Osteoblast (primary cell): ENCODE measurements around the gene PRSS8. TPM values are rescaled to one million over a fixed set of nuclear protein-coding genes. Genes with fewer than 3 reads are reported as not detected.

Experiments used
- DNase-seq: peaks from one replicate; pipeline ENCODE4 v3.0.0; 2011; ENCODE audit warnings: low spot score, mixed read lengths; ENCODE audit not compliant: insufficient read length; ENCODE audit errors: missing footprints
- H2AFZ ChIP-seq: 2 replicates; pipeline ENCODE4 v1.6.0; 2011; ENCODE audit warnings: mild to moderate bottlenecking, low read length
- H3K27ac ChIP-seq: 2 replicates; pipeline ENCODE4 v1.5.1; 2011; ENCODE audit warnings: mild to moderate bottlenecking, low read depth, low read length, moderate library complexity
- H3K27me3 ChIP-seq: 2 replicates; pipeline ENCODE4 v1.6.0; 2012; ENCODE audit warnings: mild to moderate bottlenecking, control low read depth, inconsistent platforms, low read length, moderate library complexity; ENCODE audit not compliant: insufficient read depth
- H3K36me3 ChIP-seq: 2 replicates; pipeline ENCODE4 v1.5.1; 2011; ENCODE audit warnings: mild to moderate bottlenecking, low read length, control low read depth, moderate library complexity; ENCODE audit not compliant: insufficient read depth
- H3K4me1 ChIP-seq: 2 replicates; pipeline ENCODE4 v1.5.1; 2011; ENCODE audit warnings: mild to moderate bottlenecking, low read length, control low read depth, moderate library complexity; ENCODE audit not compliant: insufficient read depth
- H3K4me2 ChIP-seq: 2 replicates; pipeline ENCODE4 v1.6.0; 2011; ENCODE audit warnings: mild to moderate bottlenecking, low read length; ENCODE audit not compliant: insufficient read depth
- H3K4me3 ChIP-seq: fragments of 200-600 bp; sonication (generic); 3 replicates; pipeline ENCODE4 v1.5.1; 2012; ENCODE audit warnings: mild to moderate bottlenecking, low read length, inconsistent platforms; ENCODE audit not compliant: insufficient read depth
- H3K79me2 ChIP-seq: 2 replicates; pipeline ENCODE4 v1.6.0; 2012; ENCODE audit warnings: mild to moderate bottlenecking, low read length, control low read depth, inconsistent platforms; ENCODE audit not compliant: insufficient read depth
- H3K9me3 ChIP-seq: 2 replicates; pipeline ENCODE4 v1.5.1; 2011; ENCODE audit warnings: low read depth, low read length, control low read depth
- H4K20me1 ChIP-seq: 2 replicates; pipeline ENCODE4 v1.6.0; 2012; ENCODE audit warnings: mild to moderate bottlenecking, low read length, control low read depth; ENCODE audit not compliant: insufficient read depth
- CTCF ChIP-seq: IDR thresholded peaks from 2 replicates; pipeline ENCODE4 v1.5.1; 2011; ENCODE audit warnings: mild to moderate bottlenecking, low read depth, low read length, moderate library complexity; ENCODE audit errors: extremely low read depth
- total RNA-seq: library from RNA; depleted of rRNA; stranded (reverse); fragments of >200 nt; gene quantifications from 2 replicates; pipeline ENCODE4 v1.2.3, GENCODE V29; 2012

PRSS8 gene
- total RNA-seq, 1 donor: not detected

GRCh38 chr16:31094088-31094423 lies 41.5 kb downstream of the PRSS8 start:
- no peak for TF ChIP-seq CTCF
- H3K4me3 ChIP-seq: peak overlapping the region; percentile 96
- H3K79me2 ChIP-seq: peaks cover 43% of the 10 kb centered on the region
- peak; percentile 83 for DNase-seq
- no peaks in the 10 kb centered on the region for H3K9me3 ChIP-seq
- H3K27ac ChIP-seq: peak overlapping the region; percentile 74
- H3K36me3 ChIP-seq: peaks cover 21% of the 10 kb centered on the region
- peaks cover 31% of the 10 kb centered on the region for H3K4me1 ChIP-seq
- peaks cover 6% of the 10 kb centered on the region for H4K20me1 ChIP-seq
- peak overlapping the region; percentile 93 for H3K4me2 ChIP-seq
- no peaks in the 10 kb centered on the region for H3K27me3 ChIP-seq
- H2AFZ ChIP-seq: peak overlapping the region; percentile 80

DNA sequence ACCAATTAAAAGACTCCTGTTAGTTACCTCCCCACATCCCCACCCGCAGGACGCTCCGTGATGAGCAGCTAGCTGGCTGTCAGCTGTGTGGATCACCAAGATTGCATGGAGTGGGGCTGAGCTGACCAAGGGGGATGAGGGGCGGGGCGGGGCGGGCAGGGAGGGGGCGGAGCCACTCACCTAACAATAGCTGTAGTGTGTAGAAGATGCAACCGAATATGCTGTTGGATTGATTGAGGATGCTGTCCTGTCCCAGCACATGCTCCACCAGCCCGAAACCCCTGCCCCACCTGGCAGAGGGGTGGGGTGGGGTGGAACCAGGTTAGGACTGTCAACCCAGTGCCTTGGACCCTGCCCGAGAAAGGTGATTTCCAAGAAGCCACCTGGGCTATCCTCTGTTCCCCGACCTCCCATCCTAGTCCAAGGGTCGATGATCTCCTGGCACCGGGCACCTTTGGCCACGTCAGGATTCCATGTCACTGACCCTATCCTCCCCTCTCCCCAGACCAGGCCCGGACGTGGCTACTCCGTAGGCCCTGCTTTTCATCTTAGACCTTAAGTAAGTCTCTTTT lies 42.3 kb downstream of the PRSS8 start:
- Histone ChIP-seq H2AFZ (no peak overlapping the region), H3K9me3 (no peaks in the 10 kb centered on the region), H3K27me3 (no peaks in the 10 kb centered on the region), H3K27ac (peak overlapping the region; percentile 74), H3K36me3 (peaks cover 26% of the 10 kb centered on the region), H3K4me1 (peaks cover 31% of the 10 kb centered on the region), H3K4me2 (peak overlapping the region; percentile 93), H3K4me3 (peak overlapping the region; percentile 96), H4K20me1 (peaks cover 6% of the 10 kb centered on the region), H3K79me2 (peaks cover 52% of the 10 kb centered on the region)
- peak; percentile 80 for DNase-seq
- no peak for TF ChIP-seq CTCF

GRCh38 chr16:31092330-31092729 lies 43.2 kb downstream of the PRSS8 start:
- H3K4me1 ChIP-seq: peaks cover 31% of the 10 kb centered on the region
- H3K79me2 ChIP-seq: peaks cover 56% of the 10 kb centered on the region
- H3K27ac ChIP-seq: peak overlapping the region; percentile 74
- peak overlapping the region; percentile 93 for H3K4me2 ChIP-seq
- peaks cover 26% of the 10 kb centered on the region for H3K36me3 ChIP-seq
- H4K20me1 ChIP-seq: peaks cover 6% of the 10 kb centered on the region
- no peak for TF ChIP-seq CTCF
- H3K27me3 ChIP-seq: no peaks in the 10 kb centered on the region
- peak; percentile 97 for DNase-seq
- H3K4me3 ChIP-seq: no peak overlapping the region
- no peaks in the 10 kb centered on the region for H3K9me3 ChIP-seq
- H2AFZ ChIP-seq: no peak overlapping the region

GRCh38 chr16:31090540-31090939 lies 45.0 kb downstream of the PRSS8 start:
- Histone ChIP-seq H3K4me3 (no peak overlapping the region), H3K4me2 (no peak overlapping the region), H3K9me3 (no peaks in the 10 kb centered on the region), H3K4me1 (peaks cover 28% of the 10 kb centered on the region), H3K36me3 (peaks cover 26% of the 10 kb centered on the region), H2AFZ (no peak overlapping the region), H4K20me1 (peaks cover 6% of the 10 kb centered on the region), H3K27ac (peak overlapping the region; percentile 61), H3K79me2 (peaks cover 56% of the 10 kb centered on the region), H3K27me3 (no peaks in the 10 kb centered on the region)
- TF ChIP-seq CTCF: no peak
- peak; percentile 95 for DNase-seq
